Measurements from ENCODE around the gene APCDD1.

The APCDD1 gene

GRCh38 chr18:10525697-10526560, 71.5 kb downstream of the APCDD1 start, which contains the start of gene NAPG:
Gene NAPG (plus strand): TSS chr18:10526027. CDS start chr18:10526103, 76 bp downstream.
- Histone ChIP-seq H3K4me1 (ENCODE audit: insufficient read depth, low read length) (peaks cover 40% of the 10 kb centered on the region), H4K20me1 (ENCODE audit: insufficient read depth, low read length) (peaks cover 29% of the 10 kb centered on the region), H3K9me3 (ENCODE audit: insufficient read depth, low read length, severe bottlenecking) (no peaks in the 10 kb centered on the region), H3K27ac (ENCODE audit: low read length) (peak within 1 kb of the TSS; percentile 91), H3K9ac (ENCODE audit: low read depth, low read length) (peak within 1 kb of the TSS; percentile 86), H3K4me2 (ENCODE audit: insufficient read depth, low read length) (peak within 1 kb of the TSS; percentile 98), H3K36me3 (ENCODE audit: insufficient read depth, low read length) (no peaks in the 10 kb centered on the region; the same call in 1 of the 2 replicates), H3K27me3 (ENCODE audit: insufficient read depth, low read length, poor library complexity) (no peaks in the 10 kb centered on the region), H2AFZ (ENCODE audit: low read depth, low read length) (peak within 1 kb of the TSS; percentile 75), H3K79me2 (ENCODE audit: insufficient read depth, low read length) (peaks cover 50% of the 10 kb centered on the region), H3K4me3 (ENCODE audit: low read depth in 1 of 2, low read length in 2 of 2) (peak within 1 kb of the TSS; percentile 99)
- DNase-seq (peak; percentile 94), ATAC-seq (ENCODE audit: insufficient read depth, low read depth) (peak; percentile 87)
- no peak for TF ChIP-seq CTCF (IDR thresholded peaks at IDR 0.05; ENCODE audit: borderline replicate concordance, extremely low read depth, low read length, poor library complexity, severe bottlenecking)
- no peak for TF ChIP-seq EZH2 (IDR thresholded peaks at IDR 0.05; ENCODE audit: borderline replicate concordance, low read depth, low read length, severe bottlenecking)

GRCh38 chr18:10526561-10526949, 72.1 kb downstream of the APCDD1 start:
- Histone ChIP-seq H3K4me1 (ENCODE audit: insufficient read depth, low read length) (peaks cover 40% of the 10 kb centered on the region), H3K9me3 (ENCODE audit: insufficient read depth, low read length, severe bottlenecking) (no peaks in the 10 kb centered on the region), H3K79me2 (ENCODE audit: insufficient read depth, low read length) (peaks cover 57% of the 10 kb centered on the region), H3K9ac (ENCODE audit: low read depth, low read length) (peak overlapping the region; percentile 86), H3K4me2 (ENCODE audit: insufficient read depth, low read length) (peak overlapping the region; percentile 98), H3K27ac (ENCODE audit: low read length) (peak overlapping the region; percentile 91), H4K20me1 (ENCODE audit: insufficient read depth, low read length) (peaks cover 29% of the 10 kb centered on the region), H3K27me3 (ENCODE audit: insufficient read depth, low read length, poor library complexity) (no peaks in the 10 kb centered on the region), H2AFZ (ENCODE audit: low read depth, low read length) (peak overlapping the region; percentile 75), H3K4me3 (ENCODE audit: low read depth in 1 of 2, low read length in 2 of 2) (peak overlapping the region; percentile 99), H3K36me3 (ENCODE audit: insufficient read depth, low read length) (no peaks in the 10 kb centered on the region; the same call in 1 of the 2 replicates)
- no peak for DNase-seq
- TF ChIP-seq EZH2 (IDR thresholded peaks at IDR 0.05; ENCODE audit: borderline replicate concordance, low read depth, low read length, severe bottlenecking) (no peak), CTCF (IDR thresholded peaks at IDR 0.05; ENCODE audit: borderline replicate concordance, extremely low read depth, low read length, poor library complexity, severe bottlenecking) (no peak)
- peak; percentile 8; the same call in 2 of the 3 replicates for ATAC-seq (ENCODE audit: insufficient read depth, low read depth)

GRCh38 chr18:10528439-10528838, 74.0 kb downstream of the APCDD1 start:
- Histone ChIP-seq H2AFZ (ENCODE audit: low read depth, low read length) (no peak overlapping the region), H3K9ac (ENCODE audit: low read depth, low read length) (no peak overlapping the region), H3K27me3 (ENCODE audit: insufficient read depth, low read length, poor library complexity) (no peaks in the 10 kb centered on the region), H3K4me1 (ENCODE audit: insufficient read depth, low read length) (peaks cover 40% of the 10 kb centered on the region), H3K4me3 (ENCODE audit: low read depth in 1 of 2, low read length in 2 of 2) (peak overlapping the region in 1 of 2 experiments; percentile 99; a peak in 1 of 4 replicates), H4K20me1 (ENCODE audit: insufficient read depth, low read length) (peaks cover 34% of the 10 kb centered on the region), H3K4me2 (ENCODE audit: insufficient read depth, low read length) (peak overlapping the region; percentile 98; the same call in 1 of the 2 replicates), H3K36me3 (ENCODE audit: insufficient read depth, low read length) (peaks cover 7% of the 10 kb centered on the region), H3K79me2 (ENCODE audit: insufficient read depth, low read length) (peaks cover 75% of the 10 kb centered on the region), H3K9me3 (ENCODE audit: insufficient read depth, low read length, severe bottlenecking) (no peaks in the 10 kb centered on the region), H3K27ac (ENCODE audit: low read length) (no peak overlapping the region)
- no peak for ATAC-seq (ENCODE audit: insufficient read depth, low read depth)
- no peak for DNase-seq
- TF ChIP-seq CTCF (IDR thresholded peaks at IDR 0.05; ENCODE audit: borderline replicate concordance, extremely low read depth, low read length, poor library complexity, severe bottlenecking) (no peak), EZH2 (IDR thresholded peaks at IDR 0.05; ENCODE audit: borderline replicate concordance, low read depth, low read length, severe bottlenecking) (no peak)
